Transverse colon (tissue), 4 donors: ENCODE measurements around the gene GOLGA3. TPM values are rescaled to one million over a fixed set of nuclear protein-coding genes. Genes with fewer than 3 reads are reported as not detected.

ENCODE experiments used
- DNase-seq: peaks from one replicate; pipeline ENCODE4 v3.0.0-alpha.2; 2019
- H3K27ac ChIP-seq, 4 donors: fragments of 200-600 bp; sonication (generic); 2 replicates each; pipeline ENCODE4 v1.5.1; 2016 to 2018; ENCODE audit warnings: inconsistent platforms in 4 of 4
- H3K27me3 ChIP-seq: fragments of 200-600 bp; sonication (generic); 2 replicates; pipeline ENCODE4 v1.5.1; 2017; ENCODE audit warnings: inconsistent platforms
- H3K36me3 ChIP-seq, 4 donors: fragments of 200-600 bp; sonication (generic); 2 replicates each; pipeline ENCODE4 v1.5.1; 2017 to 2019; ENCODE audit warnings: inconsistent platforms in 4 of 4
- H3K4me1 ChIP-seq, 4 donors: fragments of 200-600 bp; sonication (generic); 2 replicates each; pipeline ENCODE4 v1.5.1; 2017 to 2020; ENCODE audit warnings: inconsistent platforms in 4 of 4
- H3K4me3 ChIP-seq, 4 donors: fragments of 200-600 bp; sonication (generic); 1 replicate in 1 of 4; 2 replicates in 3 of 4; pipeline versions ENCODE4 v1.5.1 to v1.6.1; 2017 to 2019; ENCODE audit warnings: inconsistent platforms in 4 of 4
- H3K9me3 ChIP-seq, 2 donors: fragments of 200-600 bp; sonication (generic); 2 replicates each; pipeline ENCODE4 v1.5.1; 2017 to 2019; ENCODE audit warnings: inconsistent platforms in 2 of 2
- CTCF ChIP-seq, 5 experiments: fragments of 200-600 bp in 3 of 5; fragments of 450-650 bp in 2 of 5; sonication (generic) in 3 of 5; IDR thresholded peaks; 1 replicate in 2 of 5; 2 replicates in 3 of 5; pipeline ENCODE4 v1.5.1; 2016 to 2017; ENCODE audit warnings: antibody characterized with exemption in 5 of 5, inconsistent platforms in 3 of 5, mild to moderate bottlenecking in 2 of 5, moderate library complexity in 1 of 5
- EP300 ChIP-seq: sonication (generic); formaldehyde crosslinking; IDR thresholded peaks from one replicate; pipeline ENCODE4 v1.6.1; 2017; ENCODE audit warnings: antibody characterized with exemption, low read depth
- POLR2A ChIP-seq: fragments of 450-650 bp; IDR thresholded peaks from one replicate; pipeline ENCODE4 v1.6.1; 2016; ENCODE audit warnings: antibody characterized with exemption, mild to moderate bottlenecking, moderate library complexity
- POLR2AphosphoS5 ChIP-seq, 3 donors: sonication (generic); formaldehyde crosslinking; IDR thresholded peaks; one replicate each; pipeline ENCODE4 v1.6.1; 2016; ENCODE audit warnings: antibody characterized with exemption in 3 of 3
- WGBS, 2 donors: methylation state at CpG; one replicate each; pipeline ENCODE4 v1.1.5; 2018; ENCODE audit warnings: low coverage in 1 of 2; 5-methylcytosine and 5-hydroxymethylcytosine counted together
- in situ Hi-C, 4 donors: fragments of 200-750 bp; cut with MboI; loops; one replicate each; pipeline versions ENCODE4 v1.15.0 to v1.15.1; 2017; ENCODE audit warnings: low sequenced_read_pairs in 3 of 4, low pct_ligation_motif_present in 1 of 4, low pct_unique_long_range_greater_than_20kb in 1 of 4
- intact Hi-C: fragments of 100-400 bp; cut with DNase I; formaldehyde crosslinking; loops from one replicate; pipeline ENCODE4 v1.15.1; 2023; ENCODE audit warnings: low total_unique reads
- total RNA-seq, 4 donors: library from RNA; depleted of rRNA; stranded (reverse); fragments of >200 nt; gene quantifications; one replicate each; pipeline ENCODE4 v1.1.0, GENCODE V29; 2016

GOLGA3 gene
- total RNA-seq, 4 donors from 2014 or later = 90.9 to 113 (median 99.9) TPM

GRCh38 chr12:132853285-132854092 lies 24.8 kb upstream of the GOLGA3 start:
- intact Hi-C loops (no loop called here), in situ Hi-C loops (no loop called here)
- H3K9me3 ChIP-seq = no peaks in the 10 kb centered on the region
- peaks cover 0 to 74% (median 30%) of the 10 kb centered on the region in 4 donors for H3K36me3 ChIP-seq
- no peaks in the 10 kb centered on the region for H3K27me3 ChIP-seq
- no peaks in the 10 kb centered on the region for H3K4me1 ChIP-seq
- WGBS, 2 donors = 92 to 93% methylated on average over 2 to 51 of the region's 51 CpGs
- no peak for DNase-seq
- no peak for TF ChIP-seq POLR2A
- no peak for TF ChIP-seq CTCF (IDR thresholded peaks at IDR 0.05)
- no peak for TF ChIP-seq EP300
- TF ChIP-seq POLR2AphosphoS5 (IDR thresholded peaks at IDR 0.05) = no peak
- H3K4me3 ChIP-seq = no peak overlapping the region
- H3K27ac ChIP-seq = no peak overlapping the region

- Histone ChIP-seq H3K27me3 (no peaks in the 10 kb centered on the region), H3K36me3 (peaks cover 0 to 71% (median 27%) of the 10 kb centered on the region in 4 donors), H3K4me3 (no peak overlapping the region), H3K9me3 (no peaks in the 10 kb centered on the region), H3K27ac (no peak overlapping the region), H3K4me1 (no peaks in the 10 kb centered on the region)
- 94% methylated on average over 12 of the region's 12 CpGs; no CpG with 5 or more reads in 1 of the 2 donors for WGBS, 2 donors
- intact Hi-C loops (no loop called here), in situ Hi-C loops (no loop called here)
- no peak for DNase-seq
- TF ChIP-seq CTCF (IDR thresholded peaks at IDR 0.05) (no peak), EP300 (no peak), POLR2A (no peak)
Observed at GRCh38 chr12:132852496-132852895, 23.8 kb upstream of the GOLGA3 start.

GRCh38 chr12:132851465-132851864 lies 22.8 kb upstream of the GOLGA3 start:
- intact Hi-C loops = no loop called here
- Histone ChIP-seq H3K36me3 (peaks cover 0 to 71% (median 30%) of the 10 kb centered on the region in 4 donors), H3K9me3 (no peaks in the 10 kb centered on the region), H3K27me3 (no peaks in the 10 kb centered on the region), H3K4me1 (no peaks in the 10 kb centered on the region), H3K4me3 (no peak overlapping the region), H3K27ac (no peak overlapping the region)
- no peak for DNase-seq
- 92% methylated on average over 25 of the region's 25 CpGs; no CpG with 5 or more reads in 1 of the 2 donors for WGBS, 2 donors
- in situ Hi-C loops = no loop called here
- TF ChIP-seq POLR2A (no peak), POLR2AphosphoS5 (IDR thresholded peaks at IDR 0.05) (no peak), CTCF (IDR thresholded peaks at IDR 0.05) (no peak), EP300 (no peak)

- no peaks in the 10 kb centered on the region for H3K4me1 ChIP-seq
- DNase-seq = no peak
- H3K36me3 ChIP-seq = peaks cover 0 to 68% (median 28%) of the 10 kb centered on the region in 4 donors
- H3K27me3 ChIP-seq = no peaks in the 10 kb centered on the region
- H3K4me3 ChIP-seq = no peak overlapping the region
- 93 to 100% methylated on average over 2 to 16 of the region's 16 CpGs for WGBS, 2 donors
- in situ Hi-C loops (no loop called here), intact Hi-C loops (no loop called here)
- H3K9me3 ChIP-seq = no peaks in the 10 kb centered on the region
- H3K27ac ChIP-seq = no peak overlapping the region
- TF ChIP-seq CTCF (IDR thresholded peaks at IDR 0.05) (no peak), EP300 (no peak)
Observed at GRCh38 chr12:132850291-132850690, 21.6 kb upstream of the GOLGA3 start.
